BJ (cell line): Measurements from ENCODE around the gene TEAD2. TPM values are rescaled to one million over a fixed set of nuclear protein-coding genes. Genes with fewer than 3 reads are reported as not detected.
"Not testable (repeated sequence)": the region's sequence is repeated elsewhere in the genome, so short reads cannot be mapped to it uniquely, and the experiment has no call there.

Source experiments
- CTCF ChIA-PET: fragments of 350-600 bp; formaldehyde crosslinking; extraction: SDS; loops from one replicate; lab custom pipeline; 2021; ENCODE audit warnings: antibody characterized with exemption, inconsistent platforms; lab: Yijun Ruan, JAX
- POLR2A ChIA-PET: fragments of 300-600 bp; sonication (Branson Sonifier 250); formaldehyde crosslinking; extraction: SDS; loops from one replicate; lab custom pipeline; 2021; ENCODE audit warnings: antibody characterized with exemption; lab: Charles Lee
- DNase-seq: peaks from one replicate; pipeline ENCODE4 v3.0.0-alpha.2; 2011; ENCODE audit warnings: low read depth
- H3K27me3 ChIP-seq: 2 replicates; pipeline ENCODE4 v1.6.0; 2011; ENCODE audit warnings: low read length; ENCODE audit not compliant: control insufficient read depth, insufficient read depth
- H3K36me3 ChIP-seq: 2 replicates; pipeline ENCODE4 v1.5.1; 2011; ENCODE audit warnings: low read length; ENCODE audit not compliant: control insufficient read depth, insufficient read depth
- H3K4me3 ChIP-seq: 2 replicates; pipeline ENCODE4 v1.5.1; 2011; ENCODE audit warnings: low read depth, mild to moderate bottlenecking, control low read depth, low read length
- polyA plus RNA-seq: library from polyadenylated mRNA; depleted of rRNA; stranded (reverse); fragments of >200 nt; gene quantifications from 2 replicates; pipeline ENCODE4 v1.2.3, GENCODE V29; 2011
- TF ChIP-seq, protein P1 (sequence below): IDR thresholded peaks from 2 replicates; pipeline ENCODE4 v1.5.1; 2011; ENCODE audit warnings: low read depth, mild to moderate bottlenecking, control low read depth, inconsistent platforms, low read length, moderate library complexity; ENCODE audit not compliant: insufficient read depth

Gene TEAD2
- polyA plus RNA-seq, 1 experiment: 37.1 TPM

DNA sequence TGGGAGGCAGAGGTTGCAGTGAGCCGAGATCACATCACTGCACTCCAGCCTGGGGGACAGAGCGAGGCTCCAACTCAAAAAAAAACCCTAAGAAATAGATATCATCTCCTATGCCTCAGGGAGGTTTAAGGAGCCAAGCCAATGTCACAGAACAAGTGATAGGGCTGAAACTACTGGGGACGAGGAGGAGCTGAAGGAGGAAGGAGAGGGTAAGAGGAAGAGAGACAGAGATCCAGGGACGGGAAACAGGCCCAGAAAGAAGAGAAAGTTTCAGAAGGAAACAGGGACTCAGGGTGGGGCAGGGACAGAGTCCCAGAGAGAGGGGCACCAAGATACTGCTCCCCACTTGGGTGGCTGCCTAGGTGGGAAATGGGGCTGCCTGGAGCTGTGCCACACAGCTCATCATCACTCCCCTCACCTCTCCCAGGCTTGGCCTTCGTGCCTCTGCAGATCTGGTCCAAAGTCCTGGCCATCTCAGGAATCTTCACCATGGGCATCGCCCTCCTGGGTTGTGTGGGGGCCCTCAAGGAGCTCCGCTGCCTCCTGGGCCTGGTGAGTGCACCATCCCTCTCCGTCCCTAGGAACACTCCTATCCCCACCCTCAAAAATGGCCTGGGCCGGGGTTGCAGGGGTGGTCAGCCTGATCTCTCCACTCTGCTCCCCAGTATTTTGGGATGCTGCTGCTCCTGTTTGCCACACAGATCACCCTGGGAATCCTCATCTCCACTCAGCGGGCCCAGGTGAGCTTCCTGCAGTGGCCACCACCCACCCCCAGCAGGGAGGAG lies 25.5 kb downstream of the TEAD2 start:
- ChIA-PET POLR2A (no interaction called here), CTCF (interaction anchor here (0.6 to 1.7 kb wide), 3 partner anchors 25 to 111 kb away, joined by 3 to 10 read pairs (median 5); no protein-coding TSS in a partner anchor)
- DNase-seq: no peak
- TF ChIP-seq, protein P1, sequence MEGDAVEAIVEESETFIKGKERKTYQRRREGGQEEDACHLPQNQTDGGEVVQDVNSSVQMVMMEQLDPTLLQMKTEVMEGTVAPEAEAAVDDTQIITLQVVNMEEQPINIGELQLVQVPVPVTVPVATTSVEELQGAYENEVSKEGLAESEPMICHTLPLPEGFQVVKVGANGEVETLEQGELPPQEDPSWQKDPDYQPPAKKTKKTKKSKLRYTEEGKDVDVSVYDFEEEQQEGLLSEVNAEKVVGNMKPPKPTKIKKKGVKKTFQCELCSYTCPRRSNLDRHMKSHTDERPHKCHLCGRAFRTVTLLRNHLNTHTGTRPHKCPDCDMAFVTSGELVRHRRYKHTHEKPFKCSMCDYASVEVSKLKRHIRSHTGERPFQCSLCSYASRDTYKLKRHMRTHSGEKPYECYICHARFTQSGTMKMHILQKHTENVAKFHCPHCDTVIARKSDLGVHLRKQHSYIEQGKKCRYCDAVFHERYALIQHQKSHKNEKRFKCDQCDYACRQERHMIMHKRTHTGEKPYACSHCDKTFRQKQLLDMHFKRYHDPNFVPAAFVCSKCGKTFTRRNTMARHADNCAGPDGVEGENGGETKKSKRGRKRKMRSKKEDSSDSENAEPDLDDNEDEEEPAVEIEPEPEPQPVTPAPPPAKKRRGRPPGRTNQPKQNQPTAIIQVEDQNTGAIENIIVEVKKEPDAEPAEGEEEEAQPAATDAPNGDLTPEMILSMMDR: no peak
- H3K4me3 ChIP-seq: no peak overlapping the region
- no peaks in the 10 kb centered on the region for H3K27me3 ChIP-seq
- no peaks in the 10 kb centered on the region; the same call in 1 of the 2 replicates for H3K36me3 ChIP-seq

DNA sequence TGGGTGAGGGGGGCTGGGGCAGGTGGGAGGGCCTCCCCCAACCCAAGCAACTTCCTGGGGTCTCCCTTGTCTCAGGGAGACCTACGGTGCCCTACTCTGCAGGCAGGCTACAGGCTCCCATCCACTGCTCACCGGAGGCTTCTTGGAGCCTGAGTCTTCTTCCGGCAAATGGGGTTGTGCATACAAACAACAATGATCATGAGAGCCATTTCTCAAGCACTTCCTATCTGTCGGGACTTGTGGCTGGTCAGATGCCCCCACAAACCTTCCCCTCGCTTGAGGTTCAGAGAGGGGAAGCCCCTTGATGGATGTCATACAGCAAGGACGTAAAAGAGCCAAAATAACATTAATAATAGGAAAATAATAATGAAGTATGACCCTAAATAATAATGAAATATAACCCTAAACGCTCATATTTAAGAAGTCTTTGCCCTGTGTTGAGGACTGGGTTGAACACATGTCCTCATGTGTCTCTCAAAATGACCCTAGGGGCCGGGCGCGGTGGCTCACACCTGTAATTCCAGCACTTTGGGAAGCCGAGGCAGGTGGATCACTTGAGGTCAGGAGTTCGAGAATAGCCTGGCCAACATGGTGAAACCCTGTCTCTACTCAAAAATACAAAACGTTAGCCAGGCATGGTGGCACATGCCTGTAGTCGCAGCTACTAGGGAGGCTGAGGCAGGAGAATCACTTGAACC lies 26.3 kb downstream of the TEAD2 start:
- ChIA-PET CTCF (interaction anchor here (1.2 kb wide), 1 partner anchor 35 kb away, joined by 10 read pairs; no protein-coding TSS in a partner anchor), POLR2A (no interaction called here)
- Histone ChIP-seq H3K36me3 (no peaks in the 10 kb centered on the region; the same call in 1 of the 2 replicates), H3K4me3 (no peak overlapping the region), H3K27me3 (no peaks in the 10 kb centered on the region)
- DNase-seq: no peak
- TF ChIP-seq, protein P1: no peak

DNA sequence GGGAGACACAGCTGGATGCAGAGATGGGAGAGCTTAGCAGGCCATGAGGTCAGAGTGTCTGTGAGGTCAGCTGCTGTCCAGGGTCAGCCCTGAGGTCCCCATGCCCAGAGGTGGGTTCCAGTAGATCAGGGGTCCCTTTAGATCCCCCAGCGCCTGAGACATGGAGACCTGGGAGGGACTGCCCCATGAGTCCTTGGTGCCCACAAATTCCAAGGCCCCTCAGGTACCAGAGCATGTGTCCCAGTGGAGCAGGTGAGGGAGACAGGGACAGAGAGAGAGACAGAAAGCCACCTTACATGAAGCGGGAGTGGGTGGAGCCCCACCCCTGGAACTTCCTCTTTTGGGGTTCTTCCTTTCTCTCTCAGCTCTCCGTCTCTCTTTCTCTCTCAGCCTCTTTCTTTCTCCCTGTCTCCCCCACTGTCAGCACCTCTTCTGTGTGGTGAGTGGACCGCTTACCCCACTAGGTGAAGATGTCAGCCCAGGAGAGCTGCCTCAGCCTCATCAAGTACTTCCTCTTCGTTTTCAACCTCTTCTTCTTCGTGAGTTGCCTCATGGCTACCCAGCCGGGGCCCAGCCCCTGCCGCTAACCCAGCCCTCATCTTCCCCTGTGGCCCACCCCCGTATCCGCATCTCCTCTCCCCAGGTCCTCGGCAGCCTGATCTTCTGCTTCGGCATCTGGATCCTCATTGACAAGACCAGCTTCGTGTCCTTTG lies 27.0 kb downstream of the TEAD2 start, which contains the start of gene CD37:
TSS of gene CD37 (plus strand) at position 336 of the 713 bp plus-strand sequence. CDS start at position 471, 135 bp downstream.
- DNase-seq: no peak
- TF ChIP-seq, protein P1: no peak
- Histone ChIP-seq H3K4me3 (no peak within 1 kb of the TSS), H3K27me3 (no peaks in the 10 kb centered on the region), H3K36me3 (no peaks in the 10 kb centered on the region; the same call in 1 of the 2 replicates)
- POLR2A ChIA-PET: no interaction called here
- CTCF ChIA-PET: no interaction called here

DNA sequence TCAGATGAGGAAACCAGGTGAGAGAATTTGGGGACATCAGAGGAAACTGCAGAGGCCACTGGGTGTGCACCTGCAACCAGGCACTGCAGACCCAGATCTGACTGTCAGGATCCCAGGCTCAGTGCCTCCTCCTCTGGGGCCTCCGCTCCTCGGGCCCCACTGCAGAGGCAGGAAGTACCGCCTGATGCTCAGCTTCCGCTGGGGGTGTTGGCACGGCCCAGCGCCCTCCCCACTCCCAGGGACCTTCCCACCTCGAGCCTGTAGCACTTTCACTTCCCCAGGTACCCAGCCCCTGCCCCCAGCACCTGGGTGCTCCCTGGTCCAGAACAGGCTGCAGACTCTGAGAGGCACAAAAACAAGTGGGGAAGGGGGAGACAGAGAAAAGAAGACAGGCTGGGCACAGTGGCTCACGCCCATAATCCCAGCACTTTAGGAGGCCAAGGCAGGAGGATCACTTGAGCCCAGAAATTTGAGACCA lies 28.4 kb downstream of the TEAD2 start:
- ChIA-PET CTCF (no interaction called here), POLR2A (no interaction called here)
- Histone ChIP-seq H3K4me3 (no peak overlapping the region), H3K36me3 (no peaks in the 10 kb centered on the region; the same call in 1 of the 2 replicates), H3K27me3 (no peaks in the 10 kb centered on the region)
- DNase-seq: no peak
- TF ChIP-seq, protein P1: no peak

DNA sequence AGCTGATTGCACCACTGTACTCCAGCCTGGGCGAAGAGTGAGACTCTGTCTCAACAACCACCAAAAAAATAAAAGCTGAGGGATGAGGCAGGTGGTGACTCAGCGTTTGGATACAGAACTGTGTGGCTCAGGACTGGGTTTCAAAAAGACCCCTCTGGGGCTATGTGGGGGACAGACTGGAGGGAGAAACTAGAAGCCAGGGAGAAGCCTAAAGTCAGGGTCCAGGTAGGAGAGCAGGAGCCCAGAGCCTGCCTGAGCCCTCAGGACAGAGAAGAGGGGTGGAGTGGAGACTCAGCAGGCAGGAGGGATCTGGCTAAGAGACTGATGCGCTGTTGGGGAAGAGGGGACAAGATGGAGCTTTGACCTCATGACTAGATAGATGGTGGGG lies 28.8 kb downstream of the TEAD2 start:
- no peaks in the 10 kb centered on the region; the same call in 1 of the 2 replicates for H3K36me3 ChIP-seq
- no peak overlapping the region for H3K4me3 ChIP-seq
- POLR2A ChIA-PET: no interaction called here
- H3K27me3 ChIP-seq: no peaks in the 10 kb centered on the region
- TF ChIP-seq, protein P1: no peak
- DNase-seq: no peak
- CTCF ChIA-PET: no interaction called here

DNA sequence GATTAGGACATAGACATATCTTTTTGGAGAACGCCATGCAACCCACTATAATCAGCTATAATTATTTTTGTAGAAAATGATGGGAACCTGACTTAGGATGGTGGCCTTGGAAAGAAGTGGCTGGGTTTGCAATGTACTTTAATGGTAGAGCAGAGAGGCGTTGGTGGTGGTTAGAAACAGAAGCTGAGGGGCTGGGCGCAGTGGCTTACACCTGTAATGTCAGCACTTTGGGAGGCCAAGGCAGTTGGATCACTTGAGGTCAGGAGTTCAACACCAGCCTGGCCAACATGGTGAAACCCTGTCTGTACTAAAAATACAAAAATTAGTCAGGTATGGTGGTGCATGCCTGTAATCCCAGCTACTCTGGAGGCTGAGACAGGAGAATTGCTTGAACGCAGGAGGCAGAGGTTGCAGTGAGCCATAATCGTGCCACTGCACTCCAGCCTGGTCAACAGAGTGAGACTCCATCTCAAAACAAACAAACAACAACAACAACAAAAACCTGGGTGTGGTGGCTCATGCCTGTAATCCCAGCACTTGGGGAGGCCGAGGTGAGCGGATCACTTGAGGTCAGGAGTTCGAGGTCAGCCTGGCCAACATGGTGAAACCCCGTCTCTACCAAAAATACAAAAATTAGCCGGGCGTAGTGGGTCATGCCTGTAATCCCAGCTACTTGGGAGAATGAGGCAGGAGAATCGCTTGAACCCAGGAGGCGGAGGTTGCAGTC lies 29.4 kb downstream of the TEAD2 start:
- H3K27me3 ChIP-seq, H3K4me3 ChIP-seq, POLR2A ChIA-PET, DNase-seq, H3K36me3 ChIP-seq: not testable (repeated sequence)
- CTCF ChIA-PET: interaction anchor here (0.6 kb wide), 1 partner anchor 37 kb away, joined by 3 read pairs; no protein-coding TSS in a partner anchor
